Measurements from ENCODE around the gene AVP.

- TF ChIP-seq CTCF (IDR thresholded peaks at IDR 0.05; ENCODE audit: low read depth, low read length, poor library complexity, severe bottlenecking) = no peak
- TF ChIP-seq EZH2phosphoT487 (IDR thresholded peaks at IDR 0.05; ENCODE audit: borderline replicate concordance, low read length) = no peak
Measured at GRCh38 chr20:3084986-3085360, 449 bp upstream of the AVP start.

All from DOHH2 (cell line).